A673 (cell line): ENCODE measurements around the gene ENOX1.

ENCODE experiments used
- CTCF ChIP-seq: fragments of 300-800, 200-600 bp; sonication (generic); conservative IDR thresholded peaks from 2 replicates; pipeline ENCODE4 v1.5.1; 2017; ENCODE audit warnings: low read depth, mild to moderate bottlenecking, antibody characterized with exemption, low read length, moderate library complexity, mixed read lengths
- EZH2 ChIP-seq: fragments of 200-600 bp; sonication (generic); IDR thresholded peaks from 2 replicates; pipeline ENCODE4 v1.6.1; 2017; ENCODE audit warnings: borderline replicate concordance, low read depth, mild to moderate bottlenecking, mixed read lengths, antibody characterized with exemption, low read length; ENCODE audit not compliant: poor library complexity, severe bottlenecking

GRCh38 chr13:43489233-43489632 is 297.5 kb downstream of the ENOX1 start:
- TF ChIP-seq CTCF (no peak), EZH2 (no peak)
